ENCODE results near the gene NDFIP2.
"Not testable (repeated sequence)": the region's sequence is repeated elsewhere in the genome, so short reads cannot be mapped to it uniquely, and the experiment has no call there.

Gene NDFIP2

GRCh38 chr13:79540504-79540903 is 59.5 kb downstream of the NDFIP2 start:
- no peak for DNase-seq

- DNase-seq = no peak
Observed at GRCh38 chr13:79541426-79542049, 60.6 kb downstream of the NDFIP2 start.

GRCh38 chr13:79543883-79544282 is 62.9 kb downstream of the NDFIP2 start:
- DNase-seq = no peak

- DNase-seq = no peak
Observed at GRCh38 chr13:79547211-79548195, 66.5 kb downstream of the NDFIP2 start.

GRCh38 chr13:79548902-79549301 is 67.9 kb downstream of the NDFIP2 start:
- DNase-seq = no peak

- no peak for DNase-seq
Observed at GRCh38 chr13:79549355-79550106, 68.6 kb downstream of the NDFIP2 start.

- no peak for DNase-seq
Observed at GRCh38 chr13:79557666-79558065, 76.7 kb downstream of the NDFIP2 start.

- DNase-seq = no peak
Observed at GRCh38 chr13:79560954-79561353, 80.0 kb downstream of the NDFIP2 start.

- DNase-seq = no peak
Observed at GRCh38 chr13:79562557-79562956, 81.6 kb downstream of the NDFIP2 start.

GRCh38 chr13:79566118-79566517 is 85.2 kb downstream of the NDFIP2 start:
- no peak for DNase-seq

GRCh38 chr13:79571147-79571546 is 90.2 kb downstream of the NDFIP2 start:
- no peak for DNase-seq

GRCh38 chr13:79573892-79574291 is 92.9 kb downstream of the NDFIP2 start:
- not testable (repeated sequence) for DNase-seq

GRCh38 chr13:79581870-79582315 is 100.9 kb downstream of the NDFIP2 start:
- DNase-seq = no peak

GRCh38 chr13:79582896-79583295 is 101.9 kb downstream of the NDFIP2 start:
- no peak for DNase-seq

- DNase-seq = no peak
Observed at GRCh38 chr13:79585033-79585432, 104.1 kb downstream of the NDFIP2 start.

GRCh38 chr13:79589603-79590393 is 108.8 kb downstream of the NDFIP2 start:
- DNase-seq = no peak

GRCh38 chr13:79590394-79590676 is 109.4 kb downstream of the NDFIP2 start:
- DNase-seq = no peak

- no peak for DNase-seq
Observed at GRCh38 chr13:79591493-79591892, 110.5 kb downstream of the NDFIP2 start.

GRCh38 chr13:79593121-79593520 is 112.2 kb downstream of the NDFIP2 start:
- no peak for DNase-seq

- no peak for DNase-seq
Observed at GRCh38 chr13:79593641-79594275, 112.8 kb downstream of the NDFIP2 start.

GRCh38 chr13:79600146-79600545 is 119.2 kb downstream of the NDFIP2 start:
- DNase-seq = not testable (repeated sequence)

GRCh38 chr13:79602936-79603335 is 122.0 kb downstream of the NDFIP2 start:
- DNase-seq = no peak

All from CD4-positive, alpha-beta T cell treated with Interleukin-15 for 1 hour (primary cell).